D341Med (cell line): ENCODE results near the gene KCNJ5.
"Not testable (repeated sequence)": the region's sequence is repeated elsewhere in the genome, so short reads cannot be mapped to it uniquely, and the experiment has no call there.

Source experiments
- DNase-seq: peaks from one replicate; pipeline ENCODE4 v3.0.0; 2012; ENCODE audit warnings: low spot score

The KCNJ5 gene

DNA sequence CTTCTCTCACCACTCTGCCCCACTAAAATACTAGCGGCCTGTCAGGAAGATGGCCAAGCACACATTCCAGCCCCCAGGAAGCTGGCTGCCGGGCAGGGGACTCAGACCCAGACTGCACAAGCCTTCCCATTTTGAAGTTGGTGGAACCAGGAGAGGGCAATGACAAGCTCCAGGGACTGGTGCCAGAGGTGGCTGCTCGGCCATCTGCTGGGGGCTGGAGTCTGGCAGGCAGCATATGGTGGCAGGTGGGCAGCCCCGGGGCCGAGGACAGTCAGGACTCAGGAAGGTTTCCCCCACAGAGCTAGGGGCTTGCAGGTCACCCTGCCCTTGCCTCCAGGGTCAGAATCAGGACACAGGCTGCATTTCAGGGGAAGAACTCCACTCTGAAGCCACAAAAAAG, 22.6 kb downstream of the KCNJ5 start:
- no peak for DNase-seq

- DNase-seq: no peak
Observed at GRCh38 chr11:128914216-128915148, 23.3 kb downstream of the KCNJ5 start.

- no peak for DNase-seq
Observed at GRCh38 chr11:128915149-128915521, 24.0 kb downstream of the KCNJ5 start.

DNA sequence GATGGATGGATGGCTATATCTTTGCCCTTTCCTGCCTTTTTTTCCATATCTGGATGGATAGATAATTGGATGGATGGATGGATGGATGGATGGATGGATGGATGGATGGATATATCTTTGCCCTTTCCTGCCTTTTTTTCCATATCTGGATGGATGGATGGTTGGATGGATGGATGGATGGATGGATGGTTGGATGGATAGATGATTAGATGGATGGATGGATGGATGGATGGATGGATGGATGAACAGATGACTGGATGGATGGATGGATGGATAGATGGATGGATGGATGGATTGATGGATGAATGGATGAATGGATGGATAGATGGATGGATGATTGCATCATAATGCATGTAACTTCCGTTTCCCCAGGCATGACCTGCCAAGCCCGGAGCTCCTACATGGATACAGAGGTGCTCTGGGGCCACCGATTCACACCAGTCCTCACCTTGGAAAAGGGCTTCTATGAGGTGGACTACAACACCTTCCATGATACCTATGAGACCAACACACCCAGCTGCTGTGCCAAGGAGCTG, 24.9 kb downstream of the KCNJ5 start:
- DNase-seq: no peak

GRCh38 chr11:128916681-128917080, 25.5 kb downstream of the KCNJ5 start:
- DNase-seq: no peak

GRCh38 chr11:128917144-128917724, 26.1 kb downstream of the KCNJ5 start:
- DNase-seq: no peak

- DNase-seq: no peak
Observed at GRCh38 chr11:128919216-128919615, 28.1 kb downstream of the KCNJ5 start.

GRCh38 chr11:128919635-128920034, 28.5 kb downstream of the KCNJ5 start:
- DNase-seq: not testable (repeated sequence)

GRCh38 chr11:128920666-128921065, 29.5 kb downstream of the KCNJ5 start:
- no peak for DNase-seq

DNA sequence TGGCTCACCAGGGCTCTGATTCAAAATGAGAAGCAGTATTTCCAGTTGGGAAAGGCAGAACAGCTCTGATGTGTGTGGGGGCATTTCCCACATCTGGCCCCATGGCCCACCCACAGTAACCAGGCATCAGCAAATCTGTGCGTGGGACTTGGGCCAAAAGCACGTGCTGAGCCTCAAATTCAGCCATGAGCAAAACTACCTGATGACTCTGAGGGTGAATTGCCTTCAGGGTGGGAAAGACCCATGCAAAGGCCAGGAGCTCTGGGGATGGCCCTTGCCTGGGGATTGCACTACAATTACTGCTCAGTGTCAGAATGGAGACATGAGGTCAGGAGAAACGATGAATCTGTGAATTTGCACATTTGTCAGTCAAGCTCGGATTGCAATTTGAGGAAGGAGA, 30.6 kb downstream of the KCNJ5 start:
- no peak for DNase-seq

DNA sequence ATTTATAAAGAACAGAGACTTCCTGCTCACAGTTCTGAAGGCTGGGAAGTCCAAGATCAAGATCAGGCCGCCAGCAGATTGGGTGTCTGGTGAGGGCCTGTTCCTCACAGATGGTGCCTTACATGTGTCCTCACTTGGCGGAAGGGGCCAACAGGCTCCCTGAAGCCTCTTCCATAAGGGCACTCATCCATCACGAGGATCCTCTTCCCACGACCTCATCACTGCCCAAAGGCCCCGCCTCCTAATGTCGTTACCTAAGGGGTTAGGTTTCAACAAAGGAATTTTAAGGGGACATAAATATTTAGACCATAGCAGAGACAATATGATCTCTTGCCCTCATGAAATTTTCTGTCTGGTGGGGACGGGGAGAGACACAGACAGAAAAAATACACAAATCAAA, 32.9 kb downstream of the KCNJ5 start:
- no peak for DNase-seq

GRCh38 chr11:128924510-128925249, 33.5 kb downstream of the KCNJ5 start:
- DNase-seq: no peak

DNA sequence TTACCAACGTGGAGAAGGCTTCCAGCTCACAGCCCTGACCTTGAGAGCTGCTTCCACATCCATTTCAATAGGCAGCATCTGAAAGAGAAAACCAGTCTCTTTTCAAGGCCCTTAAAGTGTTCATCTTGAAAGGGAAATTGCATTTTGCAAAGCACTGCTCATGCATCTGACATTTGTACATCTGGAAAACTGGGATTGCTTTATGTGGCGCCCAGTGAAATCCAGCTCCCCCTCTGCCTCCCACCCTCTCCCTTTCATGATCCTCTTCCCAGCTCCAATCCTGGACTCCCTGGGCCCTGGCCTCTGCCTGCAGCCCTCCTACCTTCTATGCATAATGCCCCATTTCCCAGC, 34.1 kb downstream of the KCNJ5 start:
- no peak for DNase-seq

- DNase-seq: no peak
Observed at GRCh38 chr11:128926000-128926399, 34.8 kb downstream of the KCNJ5 start.

- DNase-seq: no peak
Observed at GRCh38 chr11:128926437-128927107, 35.4 kb downstream of the KCNJ5 start.

DNA sequence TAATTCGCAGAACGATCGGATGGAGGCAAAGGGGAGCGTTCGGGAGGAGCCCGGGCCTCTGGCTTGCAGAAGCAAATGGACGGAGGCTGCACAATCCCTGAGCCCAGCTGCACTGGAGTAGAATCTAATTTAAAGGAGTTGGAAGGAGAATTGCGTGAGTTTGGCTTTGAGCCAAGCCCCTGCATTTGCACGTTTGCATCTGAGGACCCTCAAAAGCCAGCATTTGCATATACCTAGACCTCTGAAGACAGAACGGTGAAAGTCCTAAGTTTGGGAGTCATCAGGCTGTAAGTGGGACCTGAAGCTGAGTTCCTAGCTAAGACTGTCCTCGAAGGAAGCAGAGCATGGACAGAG, 35.9 kb downstream of the KCNJ5 start:
- DNase-seq: no peak

GRCh38 chr11:128927683-128928336, 36.7 kb downstream of the KCNJ5 start:
- no peak for DNase-seq

GRCh38 chr11:128928400-128928799, 37.2 kb downstream of the KCNJ5 start:
- no peak for DNase-seq

- no peak for DNase-seq
Observed at GRCh38 chr11:128929468-128929867, 38.3 kb downstream of the KCNJ5 start.

GRCh38 chr11:128929991-128930390, 38.8 kb downstream of the KCNJ5 start:
- DNase-seq: no peak

GRCh38 chr11:128931066-128931465, 39.9 kb downstream of the KCNJ5 start:
- no peak for DNase-seq

DNA sequence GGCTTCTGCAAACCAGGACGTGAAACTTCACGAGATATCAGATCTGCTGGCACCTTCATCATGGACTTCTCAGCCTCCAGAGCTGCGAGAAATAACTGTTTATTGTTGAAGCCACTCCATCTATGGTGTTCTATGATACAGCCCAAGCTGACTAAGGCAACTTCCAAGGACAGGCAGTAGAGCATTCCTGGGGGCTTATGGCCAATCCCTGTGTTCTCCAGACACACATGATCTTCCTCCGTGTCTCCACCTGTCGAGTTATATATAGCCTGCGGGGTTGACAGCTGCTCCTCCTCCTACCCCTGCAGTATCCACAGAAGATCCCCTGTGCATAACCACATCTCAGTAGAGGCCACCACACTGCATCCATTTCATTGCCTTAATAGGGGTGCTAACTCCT, 40.5 kb downstream of the KCNJ5 start:
- no peak for DNase-seq
